ENCODE measurements around the gene SRRM4. TPM values are rescaled to one million over a fixed set of nuclear protein-coding genes. Genes with fewer than 3 reads are reported as not detected.

Gene SRRM4
- total RNA-seq, 2 donors from 2014 or later, result 0.27 TPM; not detected in 1

DNA sequence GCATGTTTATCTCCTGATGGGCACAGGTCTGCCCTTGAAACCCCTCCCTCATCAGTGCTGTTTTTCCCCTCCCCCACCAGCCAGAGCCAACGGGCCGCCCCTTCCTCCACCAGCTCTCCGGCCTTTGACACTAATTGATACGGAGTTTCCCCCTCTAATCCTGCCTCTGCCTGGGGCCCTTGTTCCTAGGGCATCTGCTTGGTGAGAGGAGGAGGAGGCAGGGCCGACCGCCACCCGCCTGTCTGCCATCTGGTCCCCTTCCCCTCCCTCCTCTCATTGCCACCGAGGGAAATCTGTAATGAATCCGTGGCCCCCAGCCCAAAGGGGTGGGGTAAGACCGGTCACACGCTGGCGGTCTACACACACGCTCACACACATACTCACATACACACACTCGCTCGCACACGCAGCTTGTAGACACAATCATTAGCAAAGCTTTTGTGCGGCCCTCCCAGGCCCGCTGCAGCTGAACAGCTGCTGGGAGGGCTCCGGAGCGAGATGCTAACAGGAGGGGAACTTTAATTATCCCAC, 27.4 kb downstream of the SRRM4 start:
- no peak for DNase-seq
- no peaks in the 10 kb centered on the region for H3K4me1 ChIP-seq
- TF ChIP-seq, protein P1, sequence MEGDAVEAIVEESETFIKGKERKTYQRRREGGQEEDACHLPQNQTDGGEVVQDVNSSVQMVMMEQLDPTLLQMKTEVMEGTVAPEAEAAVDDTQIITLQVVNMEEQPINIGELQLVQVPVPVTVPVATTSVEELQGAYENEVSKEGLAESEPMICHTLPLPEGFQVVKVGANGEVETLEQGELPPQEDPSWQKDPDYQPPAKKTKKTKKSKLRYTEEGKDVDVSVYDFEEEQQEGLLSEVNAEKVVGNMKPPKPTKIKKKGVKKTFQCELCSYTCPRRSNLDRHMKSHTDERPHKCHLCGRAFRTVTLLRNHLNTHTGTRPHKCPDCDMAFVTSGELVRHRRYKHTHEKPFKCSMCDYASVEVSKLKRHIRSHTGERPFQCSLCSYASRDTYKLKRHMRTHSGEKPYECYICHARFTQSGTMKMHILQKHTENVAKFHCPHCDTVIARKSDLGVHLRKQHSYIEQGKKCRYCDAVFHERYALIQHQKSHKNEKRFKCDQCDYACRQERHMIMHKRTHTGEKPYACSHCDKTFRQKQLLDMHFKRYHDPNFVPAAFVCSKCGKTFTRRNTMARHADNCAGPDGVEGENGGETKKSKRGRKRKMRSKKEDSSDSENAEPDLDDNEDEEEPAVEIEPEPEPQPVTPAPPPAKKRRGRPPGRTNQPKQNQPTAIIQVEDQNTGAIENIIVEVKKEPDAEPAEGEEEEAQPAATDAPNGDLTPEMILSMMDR (IDR thresholded peaks at IDR 0.05), result no peak
- H3K27me3 ChIP-seq, result no peaks in the 10 kb centered on the region
- intact Hi-C loops (cut with DNase I), result no loop called here
- no peaks in the 10 kb centered on the region for H3K36me3 ChIP-seq
- H3K9ac ChIP-seq (ENCODE audit: low read depth in 2 of 2, low read length in 2 of 2), result no peak overlapping the region
- H3K9me3 ChIP-seq, result no peaks in the 10 kb centered on the region
- no peak overlapping the region for H3K27ac ChIP-seq
- no peak overlapping the region for H3K4me3 ChIP-seq

DNA sequence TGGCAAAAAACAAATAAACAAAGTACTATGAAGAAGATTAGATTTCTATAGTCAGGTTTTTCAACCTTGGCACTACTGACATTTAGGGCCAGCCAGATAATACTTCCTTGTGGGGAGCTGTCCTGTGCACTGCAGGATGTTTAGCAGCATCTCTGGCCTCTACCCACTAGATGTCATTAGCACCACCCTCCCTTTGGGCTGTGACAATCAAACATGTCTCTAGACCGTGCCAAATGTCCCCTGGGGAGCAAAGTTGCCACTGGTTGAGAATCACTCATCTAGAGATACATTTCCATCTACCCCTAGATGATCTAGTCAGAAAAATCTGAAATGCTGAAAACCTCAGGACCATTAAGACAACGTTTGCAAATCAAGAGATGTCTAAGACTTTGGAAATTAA, 29.9 kb downstream of the SRRM4 start:
- no peak overlapping the region for H3K27ac ChIP-seq
- H3K4me1 ChIP-seq, result no peaks in the 10 kb centered on the region
- no peaks in the 10 kb centered on the region for H3K9me3 ChIP-seq
- intact Hi-C loops (cut with DNase I), result no loop called here
- TF ChIP-seq, protein P1 (IDR thresholded peaks at IDR 0.05), result no peak
- DNase-seq, result no peak
- H3K9ac ChIP-seq (ENCODE audit: low read depth in 2 of 2, low read length in 2 of 2), result no peak overlapping the region
- H3K4me3 ChIP-seq, result no peak overlapping the region
- no peaks in the 10 kb centered on the region for H3K36me3 ChIP-seq
- H3K27me3 ChIP-seq, result no peaks in the 10 kb centered on the region

DNA sequence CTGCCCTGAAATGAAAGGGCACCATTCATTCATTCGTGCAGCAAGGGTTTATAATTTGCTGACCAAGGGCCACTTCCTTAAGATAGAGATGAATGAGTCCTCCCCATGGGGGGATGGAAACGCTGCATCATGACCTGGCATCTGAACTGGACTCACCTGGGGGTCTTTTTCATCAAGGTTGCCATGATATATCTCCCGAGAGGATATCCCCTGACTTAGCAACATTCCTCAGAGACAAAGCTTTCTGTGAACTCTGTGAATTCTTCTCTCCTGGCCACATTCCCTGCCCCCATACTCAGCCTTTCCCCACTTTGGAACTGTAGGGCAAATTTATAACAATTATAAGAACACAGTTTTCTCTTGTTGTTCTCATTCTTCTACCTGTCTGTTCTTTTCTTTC, 30.8 kb downstream of the SRRM4 start:
- intact Hi-C loops (cut with DNase I), result no loop called here
- H3K27ac ChIP-seq, result no peak overlapping the region
- TF ChIP-seq, protein P1 (IDR thresholded peaks at IDR 0.05), result no peak
- no peaks in the 10 kb centered on the region for H3K36me3 ChIP-seq
- no peaks in the 10 kb centered on the region for H3K4me1 ChIP-seq
- no peak overlapping the region for H3K4me3 ChIP-seq
- H3K9ac ChIP-seq (ENCODE audit: low read depth in 2 of 2, low read length in 2 of 2), result no peak overlapping the region
- DNase-seq, result no peak
- no peaks in the 10 kb centered on the region for H3K27me3 ChIP-seq
- no peaks in the 10 kb centered on the region for H3K9me3 ChIP-seq

DNA sequence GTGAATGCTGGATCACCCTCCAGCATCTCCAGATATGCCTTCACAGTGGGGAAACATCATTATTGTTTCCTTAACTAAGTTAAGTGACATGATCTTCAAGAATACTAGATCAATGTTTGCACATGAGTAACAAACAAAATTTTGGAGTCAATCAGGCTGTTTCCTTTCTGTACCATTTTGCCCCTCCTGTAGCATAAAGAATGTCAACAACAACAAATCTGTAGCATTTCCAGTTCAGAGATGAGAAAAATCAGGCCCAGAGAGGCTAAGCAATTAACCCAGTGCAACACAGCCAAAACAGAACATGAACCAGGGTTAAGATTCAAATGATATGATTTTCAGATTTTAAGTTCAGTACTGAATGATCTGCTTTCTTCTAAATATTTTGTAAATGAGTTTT, 31.7 kb downstream of the SRRM4 start:
- Histone ChIP-seq H3K36me3 (no peaks in the 10 kb centered on the region), H3K9me3 (no peaks in the 10 kb centered on the region), H3K4me3 (no peak overlapping the region), H3K27ac (no peak overlapping the region), H3K27me3 (no peaks in the 10 kb centered on the region), H3K9ac (ENCODE audit: low read depth in 2 of 2, low read length in 2 of 2) (no peak overlapping the region), H3K4me1 (no peaks in the 10 kb centered on the region)
- intact Hi-C loops (cut with DNase I), result no loop called here
- TF ChIP-seq, protein P1 (IDR thresholded peaks at IDR 0.05), result no peak
- DNase-seq, result no peak

DNA sequence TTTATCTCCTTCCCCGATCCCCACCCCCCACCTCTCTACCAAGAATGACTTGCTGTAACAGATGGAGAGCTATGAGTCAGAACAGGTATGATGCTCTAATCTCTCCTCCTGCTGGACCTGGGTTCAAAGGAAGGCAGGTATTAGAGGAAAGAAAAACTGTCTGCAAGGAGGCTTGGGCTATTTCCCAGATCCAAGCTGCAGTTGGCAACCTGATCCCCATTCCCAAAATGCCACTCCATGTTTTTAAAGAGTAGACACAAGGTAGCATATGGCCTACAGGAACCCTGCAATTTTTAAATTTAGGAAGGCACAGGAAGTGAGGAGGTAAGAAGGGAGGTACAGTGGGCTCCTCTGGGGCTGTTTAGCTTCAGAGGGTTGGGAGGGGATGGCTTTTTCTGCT, 33.0 kb downstream of the SRRM4 start:
- Histone ChIP-seq H3K27me3 (no peaks in the 10 kb centered on the region), H3K4me1 (no peaks in the 10 kb centered on the region), H3K4me3 (no peak overlapping the region), H3K36me3 (no peaks in the 10 kb centered on the region), H3K9ac (ENCODE audit: low read depth in 2 of 2, low read length in 2 of 2) (no peak overlapping the region), H3K9me3 (no peaks in the 10 kb centered on the region), H3K27ac (no peak overlapping the region)
- intact Hi-C loops (cut with DNase I), result no loop called here
- DNase-seq, result no peak
- TF ChIP-seq, protein P1 (IDR thresholded peaks at IDR 0.05), result no peak

Data from colonic mucosa (tissue), 4 donors.